ENCODE measurements around the gene WBP2. TPM values are rescaled to one million over a fixed set of nuclear protein-coding genes. Genes with fewer than 3 reads are reported as not detected.

Gene WBP2
- total and polyA plus RNA-seq, 2 of the 13 experiments (the other 11 are each of a cell fraction or from before 2014, with no cell fraction given) = 29.2 to 29.5 TPM

GRCh38 chr17:75891605-75892555 lies 36.7 kb upstream of the WBP2 start (continued):
- no peak for TF ChIP-seq TRAFD1 (CRISPR knock-in tag; IDR thresholded peaks at IDR 0.05; ENCODE audit: borderline replicate concordance)
- no peak for TF ChIP-seq GABPA (IDR thresholded peaks at IDR 0.05; ENCODE audit: low read depth, low read length)
- TF ChIP-seq GABPA (CRISPR knock-in tag; IDR thresholded peaks at IDR 0.05; ENCODE audit: low read depth) = no peak
- TF ChIP-seq ZKSCAN5 (CRISPR knock-in tag; IDR thresholded peaks at IDR 0.05) = no peak
- TF ChIP-seq CREB1 (IDR thresholded peaks at IDR 0.05) = no peak
- TF ChIP-seq CREB1 (CRISPR knock-in tag; IDR thresholded peaks at IDR 0.05) = no peak; the same call in 1 of the 2 replicates
- peak; percentile 88 for TF ChIP-seq ISL2 (CRISPR knock-in tag; IDR thresholded peaks at IDR 0.05)
- TF ChIP-seq ZSCAN21 (CRISPR knock-in tag; IDR thresholded peaks at IDR 0.05; ENCODE audit: borderline replicate concordance) = no peak
- no peak for TF ChIP-seq ZHX2 (IDR thresholded peaks at IDR 0.05; ENCODE audit: low read depth)
- peak; percentile 68; the same call in 1 of the 2 replicates for TF ChIP-seq ZHX2 (CRISPR knock-in tag; IDR thresholded peaks at IDR 0.05; ENCODE audit: borderline replicate concordance)
- TF ChIP-seq KMT2A (CRISPR knock-in tag; IDR thresholded peaks at IDR 0.05) = peak; percentile 29
- TF ChIP-seq ZNF572 (CRISPR knock-in tag; IDR thresholded peaks at IDR 0.05) = no peak; the same call in 1 of the 2 replicates
- no peak for TF ChIP-seq SP1 (IDR thresholded peaks at IDR 0.05)
- TF ChIP-seq SP1 (CRISPR knock-in tag; IDR thresholded peaks at IDR 0.05) = peak; percentile 43
- no peak; the same call in none of the 2 replicates for TF ChIP-seq STAT6 (CRISPR knock-in tag; IDR thresholded peaks at IDR 0.05; ENCODE audit: borderline replicate concordance)
- TF ChIP-seq NCOA1 (CRISPR knock-in tag; IDR thresholded peaks at IDR 0.05) = no peak; the same call in none of the 2 replicates
- no peak for TF ChIP-seq NR1H2 (CRISPR knock-in tag; IDR thresholded peaks at IDR 0.05; ENCODE audit: borderline replicate concordance, low read depth)
- TF ChIP-seq SETDB1 (CRISPR knock-in tag; IDR thresholded peaks at IDR 0.05; ENCODE audit: borderline replicate concordance) = no peak
- no peak for TF ChIP-seq ZNF7 (CRISPR knock-in tag; IDR thresholded peaks at IDR 0.05)
- 0 out of 2 replicates have a peak, but pooled peaks have one; percentile 47 for TF ChIP-seq MIER3 (CRISPR knock-in tag; IDR thresholded peaks at IDR 0.05; ENCODE audit: borderline replicate concordance)

Data from HepG2 (cell line).